Stimulated activated CD8-positive, alpha-beta memory T cell treated with anti-CD3 and anti-CD28 coated beads, Interleukin-15, amount 100 ng/mL, for 24 hours (primary cell): ENCODE measurements around the gene KRTCAP3.
"Not testable (repeated sequence)": the region's sequence is repeated elsewhere in the genome, so short reads cannot be mapped to it uniquely, and the experiment has no call there.

ENCODE experiments used
- DNase-seq: peaks from one replicate; pipeline ENCODE4 v3.0.0-alpha.2; 2020; ENCODE audit warnings: low read depth

Gene KRTCAP3, protein sequence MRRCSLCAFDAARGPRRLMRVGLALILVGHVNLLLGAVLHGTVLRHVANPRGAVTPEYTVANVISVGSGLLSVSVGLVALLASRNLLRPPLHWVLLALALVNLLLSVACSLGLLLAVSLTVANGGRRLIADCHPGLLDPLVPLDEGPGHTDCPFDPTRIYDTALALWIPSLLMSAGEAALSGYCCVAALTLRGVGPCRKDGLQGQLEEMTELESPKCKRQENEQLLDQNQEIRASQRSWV

DNA sequence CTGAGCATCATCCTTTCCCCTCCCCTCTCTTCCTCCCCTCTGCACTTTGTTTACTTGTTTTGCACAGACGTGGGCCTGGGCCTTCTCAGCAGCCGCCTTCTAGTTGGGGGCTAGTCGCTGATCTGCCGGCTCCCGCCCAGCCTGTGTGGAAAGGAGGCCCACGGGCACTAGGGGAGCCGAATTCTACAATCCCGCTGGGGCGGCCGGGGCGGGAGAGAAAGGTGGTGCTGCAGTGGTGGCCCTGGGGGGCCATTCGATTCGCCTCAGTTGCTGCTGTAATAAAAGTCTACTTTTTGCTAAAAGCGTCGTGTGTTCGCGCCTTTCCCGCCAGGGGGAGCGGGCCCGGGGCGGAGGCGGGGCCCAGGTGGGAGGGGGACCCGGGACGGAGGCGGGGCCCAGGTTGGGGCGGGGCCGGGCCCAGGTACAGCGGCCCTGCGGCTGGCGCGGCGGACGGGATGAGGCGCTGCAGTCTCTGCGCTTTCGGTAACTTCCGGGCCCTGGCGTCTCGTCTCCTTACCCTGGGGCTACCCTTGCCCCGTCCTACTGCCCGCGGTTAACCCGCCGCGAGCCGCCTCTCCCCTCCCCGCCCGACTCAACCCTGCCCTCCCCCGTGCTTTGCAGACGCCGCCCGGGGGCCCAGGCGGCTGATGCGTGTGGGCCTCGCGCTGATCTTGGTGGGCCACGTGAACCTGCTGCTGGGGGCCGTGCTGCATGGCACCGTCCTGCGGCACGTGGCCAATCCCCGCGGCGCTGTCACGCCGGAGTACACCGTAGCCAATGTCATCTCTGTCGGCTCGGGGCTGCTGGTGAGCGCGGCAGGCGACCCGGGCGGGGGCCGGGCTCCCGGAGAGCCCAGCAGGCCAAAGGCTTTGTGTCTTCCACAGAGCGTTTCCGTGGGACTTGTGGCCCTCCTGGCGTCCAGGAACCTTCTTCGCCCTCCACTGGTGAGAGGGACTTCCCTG is at the start of gene KRTCAP3:
Gene KRTCAP3, plus strand, starts transcription at position 424 of the 962 bp plus-strand sequence. Its CDS starts 32 bp downstream, at position 456.
- DNase-seq = no peak

DNA sequence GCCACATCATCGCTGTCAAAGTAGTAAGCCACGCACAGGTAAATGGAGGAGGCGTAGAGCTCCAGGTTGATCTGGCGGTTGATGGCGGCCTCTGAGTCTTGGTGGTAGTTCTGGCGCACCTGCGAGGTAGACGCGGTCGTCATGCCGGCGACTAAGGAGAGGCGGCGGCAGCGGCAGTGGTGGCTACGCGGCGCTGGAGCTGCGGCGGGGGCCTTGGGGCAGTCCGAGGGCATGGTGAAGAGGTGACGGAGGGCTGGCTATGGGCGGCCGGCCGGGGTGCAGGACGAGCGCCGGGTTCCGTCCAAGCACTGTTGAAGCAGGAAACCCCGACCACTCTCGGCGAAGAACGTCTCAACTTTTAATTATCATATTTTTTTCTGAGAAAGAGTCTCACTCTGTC is 49.0 kb upstream of the KRTCAP3 start:
- no peak for DNase-seq

DNA sequence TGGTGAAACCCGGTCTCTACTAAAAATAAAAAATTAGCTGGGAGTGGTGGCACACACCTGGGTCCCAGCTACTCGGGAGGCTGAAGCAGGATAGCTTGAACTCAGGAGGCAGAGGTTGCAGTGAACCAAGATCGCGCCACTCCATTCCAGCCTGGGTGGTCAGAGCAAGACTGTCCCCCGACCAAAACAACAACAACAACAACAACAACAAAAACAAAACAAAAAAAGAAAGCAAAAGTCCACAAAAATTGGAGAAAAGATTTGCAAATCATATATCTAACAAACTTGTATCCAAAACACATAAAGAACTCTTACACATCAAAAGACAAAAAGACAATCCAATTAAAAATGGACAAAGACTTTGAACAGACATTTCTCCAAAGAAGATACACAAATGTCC is 43.2 kb upstream of the KRTCAP3 start:
- DNase-seq = no peak

DNA sequence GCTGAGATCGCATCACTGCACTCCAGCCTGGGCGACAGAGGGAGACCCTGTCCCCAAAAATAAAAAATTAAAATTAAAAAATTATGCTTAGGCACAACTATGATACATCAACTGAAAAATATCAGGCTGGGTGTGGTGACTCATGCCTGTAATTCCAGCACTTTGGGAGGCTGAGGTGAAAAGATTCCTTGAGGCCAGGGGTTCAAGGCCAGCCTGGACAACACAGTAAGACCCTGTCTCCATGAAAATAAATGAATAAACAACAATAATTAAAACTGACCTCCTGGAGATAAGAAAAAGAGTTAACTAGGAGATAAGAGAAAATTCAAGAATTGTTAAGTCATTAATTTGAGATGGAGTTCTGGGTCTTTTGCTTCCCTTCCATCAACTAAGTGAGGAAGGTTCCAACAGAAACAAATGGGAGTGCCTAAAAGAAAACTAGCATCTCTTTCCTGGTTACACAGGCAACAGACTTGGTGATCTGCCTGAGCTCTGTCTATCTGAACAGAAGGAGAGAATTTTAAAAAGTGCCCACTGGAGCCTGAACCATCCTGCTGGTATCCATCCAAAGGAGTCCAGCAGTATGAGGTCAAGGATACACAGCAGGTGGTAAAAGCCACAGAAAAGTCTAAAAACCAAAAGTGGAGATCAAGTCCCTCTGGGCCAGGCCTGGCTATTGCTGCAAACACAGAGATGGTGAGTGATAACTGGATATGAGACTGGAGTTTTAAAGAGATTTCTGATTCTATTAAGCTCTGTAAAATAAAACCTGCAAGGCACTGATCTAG is 41.6 kb upstream of the KRTCAP3 start:
- DNase-seq = no peak

DNA sequence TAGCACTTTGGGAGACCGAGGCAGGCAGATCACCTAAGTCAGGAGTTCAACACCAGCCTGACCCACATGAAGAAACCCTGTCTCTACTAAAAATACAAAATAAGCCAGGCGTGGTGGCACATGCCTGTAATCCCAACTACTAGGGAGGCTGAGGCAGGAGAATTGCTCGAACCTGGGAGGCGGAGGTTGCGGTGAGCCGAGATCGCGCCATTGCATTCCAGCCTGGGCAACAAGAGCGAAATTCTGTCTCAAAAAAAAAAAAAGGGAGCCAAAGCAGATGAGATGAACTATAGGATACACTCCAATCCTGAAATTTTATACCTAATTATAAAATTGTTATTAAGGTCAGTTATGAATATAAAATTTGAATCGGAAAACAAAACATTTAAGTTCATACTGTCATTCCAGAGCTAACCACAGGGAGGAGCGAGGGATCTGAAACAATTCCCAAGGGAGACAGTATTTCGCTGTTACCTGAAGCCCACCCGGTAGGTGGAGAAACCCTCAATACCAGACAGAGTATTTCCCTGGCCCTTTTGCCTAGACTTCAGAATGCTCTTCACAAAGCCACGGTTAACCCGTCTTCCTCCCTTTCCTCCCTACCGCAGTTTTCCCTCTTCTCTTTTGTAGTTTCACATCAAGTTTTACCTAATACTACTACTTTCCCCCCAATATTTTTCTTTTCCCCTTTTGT is 34.2 kb upstream of the KRTCAP3 start:
- no peak for DNase-seq

DNA sequence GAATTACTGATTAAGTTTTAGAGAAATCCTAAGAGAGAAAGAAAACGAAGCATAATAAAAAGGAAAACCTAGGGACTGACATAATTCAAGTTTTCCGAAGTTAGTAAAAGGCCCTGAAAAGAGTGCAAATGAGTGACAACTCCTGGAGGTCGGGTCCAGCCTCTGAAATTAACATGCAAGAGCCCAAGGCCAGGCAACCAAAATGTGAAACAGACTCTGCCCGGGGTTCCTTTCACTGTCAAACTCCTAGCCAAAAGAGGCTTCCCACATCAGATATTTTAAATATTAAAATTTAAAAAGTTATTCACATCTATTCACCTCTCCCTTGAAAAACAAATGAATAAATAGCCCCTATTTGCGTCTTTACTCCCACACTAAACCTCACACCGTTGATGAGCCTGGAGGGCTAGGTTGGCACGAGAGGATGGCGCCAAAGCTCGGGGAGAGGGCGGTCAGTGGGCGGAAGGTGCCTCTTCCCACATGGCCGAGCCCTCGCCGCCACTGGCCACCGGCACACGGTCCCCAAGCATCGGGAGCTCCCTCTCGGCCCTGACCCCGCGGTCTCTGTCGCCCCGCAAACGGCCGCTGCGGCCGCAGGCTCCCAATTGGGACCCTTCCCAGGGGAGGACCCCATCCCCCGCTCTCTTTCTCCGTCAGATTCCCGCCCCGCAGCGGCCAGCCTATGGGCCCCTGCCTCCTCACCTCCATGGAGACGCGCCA is 33.4 kb upstream of the KRTCAP3 start:
- no peak for DNase-seq

DNA sequence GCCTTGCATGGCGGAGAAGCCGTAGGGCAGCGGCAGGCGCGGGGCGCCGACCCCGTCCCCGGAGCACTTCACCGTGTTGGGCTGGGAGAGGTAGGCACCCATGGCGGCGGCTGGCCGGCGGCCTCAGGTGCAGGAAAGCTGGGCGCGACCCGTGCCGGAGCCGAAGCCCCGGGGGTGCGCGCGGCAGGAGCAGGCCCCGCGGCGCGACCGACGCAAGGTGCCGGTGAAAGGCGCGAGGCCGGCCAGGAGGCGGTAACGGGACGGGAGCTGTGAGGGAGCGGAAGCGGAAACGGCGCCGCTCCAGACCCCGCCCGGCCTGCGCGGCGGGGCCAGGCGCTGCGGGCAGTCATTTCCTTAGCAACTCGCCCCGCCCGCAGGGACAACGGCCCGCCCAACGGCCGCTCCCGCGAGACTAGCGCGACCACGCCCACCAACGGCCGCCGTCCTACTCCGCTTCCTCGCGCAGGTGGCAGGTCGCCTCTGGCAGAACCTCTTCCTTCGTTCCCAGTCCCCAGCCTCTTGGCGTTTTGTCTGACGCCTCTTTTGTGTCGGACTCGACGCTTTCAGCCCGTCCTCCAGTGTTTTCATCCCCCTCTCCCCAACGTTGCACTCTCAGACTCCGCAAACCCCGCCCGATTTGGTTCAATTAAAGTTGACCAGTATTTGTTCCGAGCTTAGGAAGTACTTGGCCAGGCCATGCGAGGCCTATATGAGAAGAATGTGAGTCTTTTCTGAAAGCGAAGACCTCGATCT is 32.7 kb upstream of the KRTCAP3 start, which contains the start of gene PPM1G:
Gene PPM1G, minus strand, starts transcription at position 271 of the 753 bp plus-strand sequence. Its CDS starts 169 bp downstream, at position 102.
- DNase-seq = peak; percentile 95

DNA sequence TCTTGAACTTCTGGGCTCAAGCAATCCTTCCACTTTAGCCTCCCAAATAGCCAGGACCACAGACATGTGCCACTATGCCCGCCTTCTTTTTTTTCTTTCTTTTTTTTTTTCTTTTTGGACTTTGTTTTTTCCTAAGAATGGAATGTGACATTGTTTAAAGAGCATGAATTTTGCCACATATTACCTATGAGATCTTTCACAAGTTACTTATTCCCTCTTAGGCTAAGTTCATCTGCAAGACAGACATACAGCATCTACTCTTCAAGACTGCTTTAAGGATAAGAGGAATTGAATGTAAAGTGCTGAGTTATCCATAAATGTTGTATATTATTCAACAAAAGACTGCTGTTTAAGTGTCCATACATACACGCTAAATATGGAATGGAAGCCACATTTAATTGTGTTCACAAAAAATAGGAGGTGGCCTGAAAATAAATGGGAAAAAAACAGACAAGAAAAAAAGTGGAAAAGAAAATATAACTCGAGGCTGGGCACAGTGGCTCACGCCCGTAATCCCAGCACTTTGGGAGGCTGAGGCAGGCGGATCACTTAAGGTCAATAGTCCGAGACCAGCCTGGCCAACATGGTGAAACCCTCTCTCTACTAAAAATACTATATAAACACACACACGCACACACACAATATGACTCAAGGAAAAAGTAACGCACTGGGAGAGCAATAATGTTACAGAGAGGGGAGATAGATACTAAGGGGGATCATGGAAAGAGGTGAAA is 29.6 kb upstream of the KRTCAP3 start:
- no peak for DNase-seq

DNA sequence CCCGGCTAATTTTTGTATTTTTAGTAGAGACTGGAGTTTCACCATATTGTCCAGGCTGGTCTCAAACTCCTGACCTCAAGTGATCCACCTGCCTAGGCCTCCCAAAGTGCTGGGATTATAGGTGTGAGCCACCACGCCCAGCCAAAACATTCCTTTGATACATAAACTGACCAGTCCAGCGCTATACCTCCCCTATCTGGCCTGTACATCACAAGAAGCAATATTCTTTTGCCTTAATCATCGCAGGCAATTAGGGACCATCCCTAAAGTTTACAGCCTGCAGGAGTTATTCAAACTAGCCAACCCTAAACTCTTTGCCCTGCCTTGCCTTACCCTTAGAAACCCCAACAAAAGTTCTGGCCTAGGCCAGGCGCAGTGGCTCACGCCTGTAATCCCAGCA is 26.0 kb upstream of the KRTCAP3 start:
- DNase-seq = no peak

DNA sequence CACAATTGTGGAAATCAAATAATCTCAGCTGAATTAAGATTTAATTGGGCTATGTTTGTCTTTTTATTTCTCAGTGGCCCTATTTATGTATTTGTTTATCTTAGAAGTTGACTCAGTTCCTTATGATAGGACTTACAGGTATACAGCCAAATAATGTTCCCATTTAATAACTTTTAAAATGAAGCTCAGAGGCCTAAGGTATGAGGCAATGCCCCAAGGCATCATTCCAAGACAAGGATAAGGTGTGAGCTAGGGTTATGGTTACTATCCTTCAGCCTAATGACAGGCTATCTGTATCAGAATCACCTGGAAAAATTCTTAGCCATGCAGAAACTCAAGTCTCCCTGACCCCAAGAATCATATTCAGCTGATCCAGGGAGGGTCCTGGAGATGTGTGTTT is 21.2 kb upstream of the KRTCAP3 start:
- DNase-seq = no peak

DNA sequence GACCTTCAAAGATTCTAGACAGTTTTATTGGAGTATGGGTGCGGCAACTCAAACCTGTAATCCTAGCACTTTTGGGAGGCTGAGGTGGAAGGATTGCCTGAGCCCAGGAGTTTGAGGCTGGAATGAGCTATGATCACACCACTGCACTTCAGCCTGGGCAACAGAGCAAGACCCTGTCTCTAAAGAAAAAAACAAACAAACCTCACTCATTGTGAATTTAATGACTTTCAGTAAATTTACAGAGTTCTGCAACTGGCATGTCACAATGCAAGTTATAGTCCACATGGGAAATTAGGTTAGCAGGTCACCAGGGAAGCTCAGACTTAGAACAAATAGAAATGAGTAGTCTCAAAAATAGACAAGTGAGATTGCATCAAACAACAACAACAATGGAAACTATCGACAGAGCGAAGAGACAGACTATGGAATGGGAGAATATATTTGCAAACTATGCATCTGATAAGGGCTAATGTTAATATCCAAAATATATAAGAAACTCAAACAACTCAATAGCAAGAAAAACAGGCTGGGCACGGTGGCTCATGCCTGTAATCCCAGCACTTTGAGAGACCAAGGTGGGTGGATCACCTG is 20.4 kb upstream of the KRTCAP3 start:
- no peak for DNase-seq

DNA sequence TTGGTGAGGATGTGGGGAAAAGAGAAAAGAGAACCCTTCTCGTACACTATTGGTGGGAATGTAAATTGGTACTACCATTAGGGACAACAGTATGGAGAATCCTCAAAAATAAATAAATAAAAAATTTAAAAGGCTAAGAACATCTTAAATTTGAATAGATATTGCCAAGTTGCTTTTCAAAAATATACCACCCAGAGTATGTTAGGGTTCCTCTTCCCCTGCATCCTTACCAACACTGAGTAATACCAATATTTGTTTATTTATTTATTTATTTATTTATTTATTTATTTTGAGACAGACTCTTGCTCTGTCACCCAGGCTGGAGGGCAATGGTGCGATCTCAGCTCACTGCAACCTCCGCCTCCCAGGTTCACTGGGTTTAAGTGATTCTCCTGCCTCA is 19.2 kb upstream of the KRTCAP3 start:
- no peak for DNase-seq

DNA sequence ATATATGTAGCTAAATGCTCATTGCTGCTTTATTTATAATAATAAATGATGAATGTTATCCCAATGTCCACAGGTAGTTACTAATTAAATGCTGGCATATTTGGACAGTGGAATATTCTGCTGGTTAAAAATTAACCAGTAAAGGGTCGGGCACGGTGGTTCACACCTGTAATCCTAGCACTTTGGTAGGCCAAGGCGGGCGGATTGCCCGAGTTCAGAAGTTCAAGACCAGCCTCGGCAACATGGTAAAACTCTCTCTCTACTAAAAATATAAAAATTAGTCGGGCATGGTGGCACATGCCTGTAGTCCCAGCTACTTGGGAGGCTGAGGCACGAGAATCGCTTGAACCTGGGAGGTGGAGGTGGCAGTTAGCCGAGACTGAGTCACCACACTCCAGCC is 17.1 kb upstream of the KRTCAP3 start:
- DNase-seq = not testable (repeated sequence)

DNA sequence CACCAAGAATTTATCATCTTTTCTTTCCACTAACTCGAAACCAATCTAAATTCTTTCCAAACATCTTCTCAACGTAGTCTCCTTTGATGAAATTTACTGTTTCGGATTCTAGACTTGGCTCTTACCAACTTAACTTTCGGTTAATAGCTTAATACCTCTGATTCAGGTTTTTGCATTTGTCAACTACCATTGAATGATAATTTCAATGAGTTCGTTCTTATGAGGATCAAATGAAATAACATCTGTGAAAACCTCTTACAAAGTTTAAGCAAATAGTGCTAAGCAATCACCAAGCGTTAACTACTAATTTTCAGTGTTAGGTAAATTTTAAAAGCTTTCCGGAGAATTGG is 14.3 kb upstream of the KRTCAP3 start:
- no peak for DNase-seq

DNA sequence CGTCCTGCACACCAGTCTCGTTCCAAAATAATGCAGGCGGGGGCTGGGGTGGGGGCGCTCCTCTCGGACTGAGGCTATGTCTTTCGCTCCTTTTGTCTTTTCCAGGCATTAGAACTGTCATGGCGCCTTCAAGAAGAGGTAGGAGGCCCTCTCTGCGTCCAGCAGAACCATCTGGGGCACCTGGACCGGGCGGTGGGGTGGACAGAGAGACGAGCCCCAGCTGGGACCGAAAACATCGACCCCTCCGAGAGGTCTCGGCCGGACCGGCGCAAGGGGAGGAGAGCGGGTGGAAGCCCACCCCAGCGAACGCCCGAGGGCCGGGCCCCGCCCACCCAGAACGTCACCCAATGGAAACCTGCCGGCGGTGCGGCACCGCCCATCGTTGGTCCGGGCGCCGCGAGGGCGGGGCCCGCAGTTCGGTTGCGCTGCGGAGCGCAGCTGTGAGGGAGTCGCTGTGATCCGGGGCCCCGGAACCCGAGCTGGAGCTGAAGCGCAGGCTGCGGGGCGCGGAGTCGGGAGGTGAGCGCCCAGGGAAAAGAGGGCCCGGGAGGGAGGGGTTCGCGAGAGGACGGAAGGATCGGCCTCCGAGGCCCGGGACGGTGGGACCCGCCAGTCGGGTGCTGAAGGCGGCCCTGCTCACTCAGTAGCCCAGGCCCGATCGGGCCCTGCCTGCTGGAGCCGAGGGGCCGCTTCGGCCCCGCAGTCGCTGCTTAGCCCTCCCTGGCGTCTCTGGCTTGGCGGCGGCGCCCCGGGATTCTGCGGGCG is 13.8 kb upstream of the KRTCAP3 start, which contains the start of gene NRBP1:
Gene NRBP1, plus strand, starts transcription at position 419 of the 765 bp plus-strand sequence. CDS start 4,643 bp downstream, outside the sequence.
- peak; percentile 83 for DNase-seq

DNA sequence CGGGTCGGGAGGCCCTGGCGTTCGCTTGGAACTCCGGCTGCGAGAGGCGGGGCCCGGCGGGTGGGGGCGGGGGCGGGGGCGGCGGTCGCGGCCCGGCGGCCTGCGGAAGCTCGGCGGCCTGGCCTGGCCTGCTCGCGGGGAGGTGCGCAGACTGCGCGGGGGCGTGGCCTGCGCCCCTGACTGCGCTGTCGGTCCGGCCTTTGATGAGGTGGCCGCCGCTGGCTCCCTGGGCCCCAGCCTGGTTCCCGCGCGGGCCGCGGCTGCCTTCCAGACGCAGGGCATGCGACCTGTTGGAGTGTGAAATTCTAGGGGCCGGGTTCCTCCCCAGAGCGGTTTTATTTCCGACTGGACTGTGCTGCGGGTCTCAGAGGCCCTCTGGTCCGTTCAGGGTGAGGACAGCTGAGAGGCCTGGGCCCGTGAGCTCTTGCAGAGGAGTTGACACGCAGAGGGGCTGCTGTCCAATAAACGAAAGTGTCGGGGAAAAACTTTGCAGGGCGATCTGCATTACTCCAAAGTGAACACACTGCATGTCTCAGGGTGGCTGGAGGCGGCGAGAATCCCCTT is 13.1 kb upstream of the KRTCAP3 start:
- DNase-seq = peak; percentile 47

DNA sequence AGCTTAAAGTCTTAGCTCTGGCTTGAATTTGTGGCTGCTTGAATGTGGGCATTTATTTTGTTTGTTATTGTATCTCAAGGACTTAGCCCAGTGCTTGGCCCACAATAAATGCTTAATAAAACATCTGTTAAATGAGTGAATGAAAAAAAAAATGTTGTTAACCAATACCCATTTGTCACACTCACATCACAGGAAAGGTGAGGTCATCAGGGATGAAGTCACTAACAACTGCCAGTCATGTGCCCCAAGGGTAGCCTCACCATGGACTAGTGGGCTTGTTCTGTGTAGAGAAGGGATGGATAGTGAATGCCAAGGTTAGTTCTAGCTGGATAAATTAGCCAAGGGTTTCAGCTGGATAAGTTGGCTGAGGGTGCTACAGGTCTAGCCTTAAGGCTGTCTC is 10.8 kb upstream of the KRTCAP3 start:
- no peak for DNase-seq

DNA sequence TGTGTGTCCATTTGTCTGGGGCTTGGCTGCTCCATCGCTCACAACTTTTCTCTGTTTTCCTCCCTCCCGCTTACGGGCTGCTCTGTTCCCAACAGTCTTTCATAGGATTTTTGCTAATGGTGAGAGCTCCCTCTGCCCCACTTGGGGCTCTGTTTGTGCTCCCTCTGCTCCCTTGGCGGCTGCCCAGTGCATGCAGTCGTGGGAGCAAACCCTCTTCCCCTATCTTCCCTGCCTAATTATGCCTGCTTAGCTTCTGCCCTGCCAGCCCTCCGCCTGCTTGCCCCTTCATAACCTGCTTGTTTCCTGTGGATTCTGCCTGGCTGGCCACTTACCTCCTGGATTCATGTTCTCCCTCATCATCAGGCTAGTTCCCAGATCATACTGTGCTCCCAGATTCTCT is 6.6 kb upstream of the KRTCAP3 start:
- no peak for DNase-seq
